ENCODE measurements around the gene NAMPT. TPM values are rescaled to one million over a fixed set of nuclear protein-coding genes. Genes with fewer than 3 reads are reported as not detected.

NAMPT gene
- total RNA-seq, 2 experiments from 2014 or later = 790 to 812 TPM

GRCh38 chr7:106282390-106282789, 2.4 kb downstream of the NAMPT start:
- POLR2A ChIA-PET = interaction anchor here (0.8 to 2.8 kb wide), 7 partner anchors 24 to 180 kb away, joined by 3 to 17 read pairs (median 4); no protein-coding TSS in a partner anchor
- Mint-ChIP-seq H3K4me1 (ENCODE audit: low read depth) (peaks cover 43% of the 10 kb centered on the region), H3K27ac (peak overlapping the region; percentile 96), H3K27me3 (no peaks in the 10 kb centered on the region), H3K36me3 (ENCODE audit: low read depth) (peaks cover 71% of the 10 kb centered on the region), H3K4me3 (peak overlapping the region; percentile 88), H3K9me3 (peaks cover 2% of the 10 kb centered on the region)
- DNase-seq = no peak
- intact Hi-C loops (cut with micrococcal nuclease) = loop anchor here (5.0 kb wide), 1 partner anchor 145 kb away; no protein-coding TSS in a partner anchor
- TF ChIP-seq, protein P1, sequence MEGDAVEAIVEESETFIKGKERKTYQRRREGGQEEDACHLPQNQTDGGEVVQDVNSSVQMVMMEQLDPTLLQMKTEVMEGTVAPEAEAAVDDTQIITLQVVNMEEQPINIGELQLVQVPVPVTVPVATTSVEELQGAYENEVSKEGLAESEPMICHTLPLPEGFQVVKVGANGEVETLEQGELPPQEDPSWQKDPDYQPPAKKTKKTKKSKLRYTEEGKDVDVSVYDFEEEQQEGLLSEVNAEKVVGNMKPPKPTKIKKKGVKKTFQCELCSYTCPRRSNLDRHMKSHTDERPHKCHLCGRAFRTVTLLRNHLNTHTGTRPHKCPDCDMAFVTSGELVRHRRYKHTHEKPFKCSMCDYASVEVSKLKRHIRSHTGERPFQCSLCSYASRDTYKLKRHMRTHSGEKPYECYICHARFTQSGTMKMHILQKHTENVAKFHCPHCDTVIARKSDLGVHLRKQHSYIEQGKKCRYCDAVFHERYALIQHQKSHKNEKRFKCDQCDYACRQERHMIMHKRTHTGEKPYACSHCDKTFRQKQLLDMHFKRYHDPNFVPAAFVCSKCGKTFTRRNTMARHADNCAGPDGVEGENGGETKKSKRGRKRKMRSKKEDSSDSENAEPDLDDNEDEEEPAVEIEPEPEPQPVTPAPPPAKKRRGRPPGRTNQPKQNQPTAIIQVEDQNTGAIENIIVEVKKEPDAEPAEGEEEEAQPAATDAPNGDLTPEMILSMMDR (IDR thresholded peaks at IDR 0.05) = no peak
- ATAC-seq = no peak
- CTCF ChIA-PET = interaction anchor here (1.1 kb wide), 2 partner anchors 12 to 64 kb away, joined by 3 to 6 read pairs; no protein-coding TSS in a partner anchor

DNA sequence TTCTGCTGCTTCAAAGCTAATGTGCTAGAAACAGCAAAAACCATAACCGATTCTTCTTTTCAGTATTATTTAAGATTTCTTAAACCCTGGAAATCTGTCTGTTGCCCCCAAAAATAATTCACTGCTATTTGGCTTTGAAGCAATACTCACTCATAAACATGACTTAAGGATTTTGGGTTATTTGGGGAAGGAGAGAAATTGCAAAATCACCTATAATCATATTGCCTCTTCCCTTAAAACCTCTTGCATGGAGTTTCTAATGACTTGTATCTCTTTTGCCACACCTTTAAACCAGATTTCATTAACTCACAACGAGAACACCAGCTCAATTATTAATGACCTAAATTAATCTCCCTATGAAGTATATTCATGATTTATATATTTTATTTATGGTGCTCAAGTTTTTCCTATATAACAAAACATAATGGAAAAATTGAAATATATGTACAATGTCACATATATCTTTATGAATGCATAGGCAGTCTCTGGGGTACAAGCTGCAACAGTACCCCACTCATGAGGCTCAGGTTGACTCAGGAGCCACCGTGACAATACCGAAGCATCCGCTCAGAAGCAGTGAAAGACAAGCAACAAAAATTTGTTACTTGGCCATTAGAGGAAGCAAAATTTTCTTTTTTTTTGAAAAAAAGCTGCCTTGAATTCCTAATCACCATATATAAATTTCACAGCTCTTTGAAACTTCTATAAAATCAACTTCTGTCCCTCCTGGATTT, 3.0 kb downstream of the NAMPT start:
- DNase-seq = peak; percentile 36
- TF ChIP-seq, protein P1 (IDR thresholded peaks at IDR 0.05) = no peak
- Mint-ChIP-seq H3K4me3 (peak overlapping the region; percentile 88), H3K36me3 (ENCODE audit: low read depth) (peaks cover 76% of the 10 kb centered on the region), H3K9me3 (peaks cover 2% of the 10 kb centered on the region), H3K27ac (peak overlapping the region; percentile 96), H3K27me3 (no peaks in the 10 kb centered on the region), H3K4me1 (ENCODE audit: low read depth) (peaks cover 41% of the 10 kb centered on the region)
- no peak for ATAC-seq
- ChIA-PET CTCF (interaction anchor here (1.1 to 2.1 kb wide), 3 partner anchors 12 to 64 kb away, joined by 3 to 6 read pairs (median 6); no protein-coding TSS in a partner anchor), POLR2A (interaction anchor here (0.8 to 2.8 kb wide), 9 partner anchors 11 to 180 kb away, joined by 3 to 17 read pairs (median 4); no protein-coding TSS in a partner anchor)
- intact Hi-C loops (cut with micrococcal nuclease) = loop anchor here (5.0 kb wide), 1 partner anchor 146 kb away; no protein-coding TSS in a partner anchor

GRCh38 chr7:106281127-106281526, 3.7 kb downstream of the NAMPT start:
- H3K9me3 Mint-ChIP-seq = peaks cover under 1% of the 10 kb centered on the region
- ChIA-PET POLR2A (interaction anchor here (1.1 to 2.8 kb wide), 8 partner anchors 10 to 181 kb away, joined by 3 to 17 read pairs (median 5); no protein-coding TSS in a partner anchor), CTCF (interaction anchor here (1.1 to 2.1 kb wide), 4 partner anchors 11 to 181 kb away, joined by 3 to 6 read pairs (median 6); no protein-coding TSS in a partner anchor)
- peak overlapping the region; percentile 88 for H3K4me3 Mint-ChIP-seq
- H3K36me3 Mint-ChIP-seq (ENCODE audit: low read depth) = peaks cover 80% of the 10 kb centered on the region
- TF ChIP-seq, protein P1 (IDR thresholded peaks at IDR 0.05) = no peak
- peak overlapping the region; percentile 96 for H3K27ac Mint-ChIP-seq
- peaks cover 41% of the 10 kb centered on the region for H3K4me1 Mint-ChIP-seq (ENCODE audit: low read depth)
- intact Hi-C loops (cut with micrococcal nuclease) = loop anchor here (5.0 kb wide), 1 partner anchor 146 kb away; no protein-coding TSS in a partner anchor
- DNase-seq = no peak
- ATAC-seq = no peak
- H3K27me3 Mint-ChIP-seq = no peaks in the 10 kb centered on the region

DNA sequence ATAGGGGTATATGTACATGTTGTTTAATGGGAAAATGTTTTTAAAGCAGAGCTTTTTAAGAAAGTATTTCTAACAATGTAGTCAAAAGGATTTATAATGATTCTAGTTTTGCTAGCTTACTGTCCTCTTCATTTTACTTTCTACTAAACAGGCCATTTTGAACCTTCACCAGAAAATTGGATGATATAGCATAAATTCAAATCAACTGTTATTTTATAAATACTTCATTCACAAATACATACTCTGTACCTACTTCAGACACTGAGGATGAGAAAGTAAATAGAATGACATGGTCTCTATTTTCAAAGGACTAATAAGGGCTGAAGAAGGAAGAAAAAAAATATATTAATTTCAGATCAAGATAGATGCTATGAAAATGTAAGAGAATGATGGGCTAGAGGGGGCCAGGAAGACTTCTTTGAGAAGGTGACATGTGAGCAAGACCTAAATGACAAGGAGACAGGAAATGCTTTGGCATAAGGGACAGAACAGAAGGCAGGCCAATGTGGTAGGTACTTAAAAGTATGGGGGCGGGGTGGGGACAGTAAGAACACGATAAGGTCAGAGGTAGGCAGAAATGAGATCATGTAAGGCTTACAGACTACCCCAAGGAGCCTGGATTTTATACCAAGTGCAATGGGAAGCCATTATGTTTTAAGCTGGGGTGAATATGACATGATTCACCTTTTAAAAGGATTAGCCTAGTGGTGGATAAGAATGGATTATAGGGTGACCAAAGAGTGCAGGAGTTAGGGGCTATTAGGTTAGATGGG, 5.2 kb downstream of the NAMPT start:
- Mint-ChIP-seq H3K9me3 (no peaks in the 10 kb centered on the region), H3K4me3 (peak overlapping the region; percentile 88), H3K27me3 (no peaks in the 10 kb centered on the region), H3K27ac (peak overlapping the region; percentile 96), H3K36me3 (ENCODE audit: low read depth) (peaks cover 89% of the 10 kb centered on the region), H3K4me1 (ENCODE audit: low read depth) (peaks cover 43% of the 10 kb centered on the region)
- DNase-seq (peak; percentile 84), ATAC-seq (peak; percentile 75)
- TF ChIP-seq, protein P1 (IDR thresholded peaks at IDR 0.05) = no peak
- CTCF ChIA-PET = interaction anchor here (1.1 to 2.2 kb wide), 5 partner anchors 8 to 183 kb away, joined by 3 to 13 read pairs (median 6); no protein-coding TSS in a partner anchor
- intact Hi-C loops (cut with micrococcal nuclease) = loop anchor here (5.0 kb wide), 2 partner anchors 148 to 183 kb away; no protein-coding TSS in a partner anchor
- POLR2A ChIA-PET = interaction anchor here (0.6 to 2.8 kb wide), 6 partner anchors 10 to 146 kb away, joined by 3 to 17 read pairs (median 4); no protein-coding TSS in a partner anchor
